ENCODE measurements around the gene SP140. TPM values are rescaled to one million over a fixed set of nuclear protein-coding genes. Genes with fewer than 3 reads are reported as not detected.

Gene SP140
- total and polyA plus RNA-seq, 10 of the 15 experiments (the other 5 are each of a cell fraction or from before 2014, with no cell fraction given) = 61.7 to 164 (median 90.7) TPM

- TF ChIP-seq RAD21 (IDR thresholded peaks at IDR 0.05; ENCODE audit: insufficient read depth, low read depth, low read length) (no peak), PKNOX1 (IDR thresholded peaks at IDR 0.05) (0 out of 2 replicates have a peak, but pooled peaks have one; percentile 8), USF2 (IDR thresholded peaks at IDR 0.05; ENCODE audit: borderline replicate concordance, low read depth, low read length) (no peak), NR2C1 (IDR thresholded peaks at IDR 0.05) (peak; percentile 49; the same call in 1 of the 2 replicates), NBN (IDR thresholded peaks at IDR 0.05) (peak; percentile 75; the same call in 1 of the 2 replicates), BHLHE40 (IDR thresholded peaks at IDR 0.05; ENCODE audit: borderline replicate concordance in 1 of 2, low read depth in 2 of 2, low read length in 1 of 2) (peak; percentile 21 to 69; a peak in 2 of 4 replicates), POU2F2 (IDR thresholded peaks at IDR 0.05; ENCODE audit: borderline replicate concordance, low read depth, low read length) (peak; percentile 80; the same call in 2 of the 3 replicates), SMAD5 (IDR thresholded peaks at IDR 0.05; ENCODE audit: low read depth) (no peak), PML (IDR thresholded peaks at IDR 0.05; ENCODE audit: low read length) (peak; percentile 70; the same call in 1 of the 2 replicates), EZH2 (IDR thresholded peaks at IDR 0.05; ENCODE audit: borderline replicate concordance, control insufficient read depth, low read depth, low read length) (no peak), E4F1 (IDR thresholded peaks at IDR 0.05; ENCODE audit: borderline replicate concordance, partially characterized antibody) (no peak)
- TF ChIP-seq, protein P1, sequence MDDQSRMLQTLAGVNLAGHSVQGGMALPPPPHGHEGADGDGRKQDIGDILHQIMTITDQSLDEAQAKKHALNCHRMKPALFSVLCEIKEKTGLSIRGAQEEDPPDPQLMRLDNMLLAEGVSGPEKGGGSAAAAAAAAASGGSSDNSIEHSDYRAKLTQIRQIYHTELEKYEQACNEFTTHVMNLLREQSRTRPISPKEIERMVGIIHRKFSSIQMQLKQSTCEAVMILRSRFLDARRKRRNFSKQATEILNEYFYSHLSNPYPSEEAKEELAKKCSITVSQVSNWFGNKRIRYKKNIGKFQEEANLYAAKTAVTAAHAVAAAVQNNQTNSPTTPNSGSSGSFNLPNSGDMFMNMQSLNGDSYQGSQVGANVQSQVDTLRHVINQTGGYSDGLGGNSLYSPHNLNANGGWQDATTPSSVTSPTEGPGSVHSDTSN (IDR thresholded peaks at IDR 0.05; ENCODE audit: insufficient replicate concordance, low read depth, low read length) = no peak
- TF ChIP-seq, protein P2, sequence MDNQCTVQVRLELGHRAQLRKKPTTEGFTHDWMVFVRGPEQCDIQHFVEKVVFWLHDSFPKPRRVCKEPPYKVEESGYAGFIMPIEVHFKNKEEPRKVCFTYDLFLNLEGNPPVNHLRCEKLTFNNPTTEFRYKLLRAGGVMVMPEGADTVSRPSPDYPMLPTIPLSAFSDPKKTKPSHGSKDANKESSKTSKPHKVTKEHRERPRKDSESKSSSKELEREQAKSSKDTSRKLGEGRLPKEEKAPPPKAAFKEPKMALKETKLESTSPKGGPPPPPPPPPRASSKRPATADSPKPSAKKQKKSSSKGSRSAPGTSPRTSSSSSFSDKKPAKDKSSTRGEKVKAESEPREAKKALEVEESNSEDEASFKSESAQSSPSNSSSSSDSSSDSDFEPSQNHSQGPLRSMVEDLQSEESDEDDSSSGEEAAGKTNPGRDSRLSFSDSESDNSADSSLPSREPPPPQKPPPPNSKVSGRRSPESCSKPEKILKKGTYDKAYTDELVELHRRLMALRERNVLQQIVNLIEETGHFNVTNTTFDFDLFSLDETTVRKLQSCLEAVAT (IDR thresholded peaks at IDR 0.05) = no peak; the same call in 1 of the 2 replicates
- TF ChIP-seq, protein P3, sequence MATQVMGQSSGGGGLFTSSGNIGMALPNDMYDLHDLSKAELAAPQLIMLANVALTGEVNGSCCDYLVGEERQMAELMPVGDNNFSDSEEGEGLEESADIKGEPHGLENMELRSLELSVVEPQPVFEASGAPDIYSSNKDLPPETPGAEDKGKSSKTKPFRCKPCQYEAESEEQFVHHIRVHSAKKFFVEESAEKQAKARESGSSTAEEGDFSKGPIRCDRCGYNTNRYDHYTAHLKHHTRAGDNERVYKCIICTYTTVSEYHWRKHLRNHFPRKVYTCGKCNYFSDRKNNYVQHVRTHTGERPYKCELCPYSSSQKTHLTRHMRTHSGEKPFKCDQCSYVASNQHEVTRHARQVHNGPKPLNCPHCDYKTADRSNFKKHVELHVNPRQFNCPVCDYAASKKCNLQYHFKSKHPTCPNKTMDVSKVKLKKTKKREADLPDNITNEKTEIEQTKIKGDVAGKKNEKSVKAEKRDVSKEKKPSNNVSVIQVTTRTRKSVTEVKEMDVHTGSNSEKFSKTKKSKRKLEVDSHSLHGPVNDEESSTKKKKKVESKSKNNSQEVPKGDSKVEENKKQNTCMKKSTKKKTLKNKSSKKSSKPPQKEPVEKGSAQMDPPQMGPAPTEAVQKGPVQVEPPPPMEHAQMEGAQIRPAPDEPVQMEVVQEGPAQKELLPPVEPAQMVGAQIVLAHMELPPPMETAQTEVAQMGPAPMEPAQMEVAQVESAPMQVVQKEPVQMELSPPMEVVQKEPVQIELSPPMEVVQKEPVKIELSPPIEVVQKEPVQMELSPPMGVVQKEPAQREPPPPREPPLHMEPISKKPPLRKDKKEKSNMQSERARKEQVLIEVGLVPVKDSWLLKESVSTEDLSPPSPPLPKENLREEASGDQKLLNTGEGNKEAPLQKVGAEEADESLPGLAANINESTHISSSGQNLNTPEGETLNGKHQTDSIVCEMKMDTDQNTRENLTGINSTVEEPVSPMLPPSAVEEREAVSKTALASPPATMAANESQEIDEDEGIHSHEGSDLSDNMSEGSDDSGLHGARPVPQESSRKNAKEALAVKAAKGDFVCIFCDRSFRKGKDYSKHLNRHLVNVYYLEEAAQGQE (IDR thresholded peaks at IDR 0.05; ENCODE audit: low read depth, low read length) = no peak
Measured at GRCh38 chr2:230203110-230203676, 22.3 kb upstream of the SP140 start (continued).

Measured in GM12878 (cell line).